H54 (cell line): ENCODE results near the gene USP10.

Source experiments
- DNase-seq: peaks from one replicate; pipeline ENCODE4 v3.0.0; 2011; ENCODE audit warnings: low spot score, mixed read lengths; ENCODE audit not compliant: insufficient read length
- FAIRE-seq: peaks from 3 replicates; lab custom pipeline; 2011; peaks lifted over from hg19 to GRCh38; lab: Jason Lieb, UNC
- POLR2A ChIP-seq: IDR thresholded peaks from 2 replicates; pipeline ENCODE4 v1.6.1; 2011; ENCODE audit warnings: low read depth, mild to moderate bottlenecking, low read length

USP10 gene

DNA sequence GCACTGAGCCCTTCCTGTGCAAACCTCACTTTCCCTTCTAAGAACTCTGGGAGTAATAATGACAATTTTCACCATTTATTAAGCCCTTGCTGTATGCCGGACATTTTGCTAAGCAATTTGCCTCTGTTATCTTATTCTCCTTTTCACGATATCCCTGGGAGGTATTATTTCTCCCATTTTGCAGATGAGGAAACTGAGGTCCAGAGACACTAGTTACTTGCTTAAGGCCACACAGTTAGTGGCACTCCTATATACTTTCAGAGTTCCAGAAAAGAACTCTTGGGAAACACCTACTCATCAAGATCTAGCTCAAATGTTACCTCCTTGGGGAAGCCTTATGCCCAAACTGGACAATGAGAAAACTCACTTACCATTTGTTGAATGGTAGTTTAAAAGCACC is 4.8 kb upstream of the USP10 start:
- TF ChIP-seq POLR2A = no peak
- no peak for DNase-seq
- no peak for FAIRE-seq

DNA sequence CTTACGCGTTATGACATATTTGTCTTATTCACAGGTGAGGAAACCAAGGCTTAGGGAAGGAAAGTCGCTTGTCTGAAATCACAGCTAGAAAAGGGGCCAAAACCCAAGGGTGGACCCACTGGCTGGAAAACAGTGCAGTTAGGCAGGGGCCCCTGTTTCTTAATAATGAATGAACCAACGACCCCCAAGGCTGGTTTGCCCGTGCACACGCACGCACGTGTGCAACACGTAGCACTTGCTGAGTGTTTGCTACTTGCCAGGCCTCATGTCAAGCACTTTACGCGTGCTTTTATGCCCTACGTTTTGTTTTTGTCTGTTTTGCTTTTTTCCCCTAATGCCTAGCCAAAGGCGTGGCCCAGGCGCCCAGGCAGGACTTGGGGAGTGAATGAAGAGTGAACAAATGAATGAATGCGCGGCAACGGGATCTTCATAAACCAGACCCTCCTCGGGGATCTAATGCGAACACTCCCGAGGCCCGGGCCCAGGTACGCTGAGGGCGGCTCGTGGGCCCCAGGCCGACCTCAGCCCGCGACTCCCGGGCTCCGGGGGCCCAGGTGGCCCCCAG is 571 bp upstream of the USP10 start:
- FAIRE-seq (no peak), DNase-seq (no peak)
- TF ChIP-seq POLR2A = no peak

DNA sequence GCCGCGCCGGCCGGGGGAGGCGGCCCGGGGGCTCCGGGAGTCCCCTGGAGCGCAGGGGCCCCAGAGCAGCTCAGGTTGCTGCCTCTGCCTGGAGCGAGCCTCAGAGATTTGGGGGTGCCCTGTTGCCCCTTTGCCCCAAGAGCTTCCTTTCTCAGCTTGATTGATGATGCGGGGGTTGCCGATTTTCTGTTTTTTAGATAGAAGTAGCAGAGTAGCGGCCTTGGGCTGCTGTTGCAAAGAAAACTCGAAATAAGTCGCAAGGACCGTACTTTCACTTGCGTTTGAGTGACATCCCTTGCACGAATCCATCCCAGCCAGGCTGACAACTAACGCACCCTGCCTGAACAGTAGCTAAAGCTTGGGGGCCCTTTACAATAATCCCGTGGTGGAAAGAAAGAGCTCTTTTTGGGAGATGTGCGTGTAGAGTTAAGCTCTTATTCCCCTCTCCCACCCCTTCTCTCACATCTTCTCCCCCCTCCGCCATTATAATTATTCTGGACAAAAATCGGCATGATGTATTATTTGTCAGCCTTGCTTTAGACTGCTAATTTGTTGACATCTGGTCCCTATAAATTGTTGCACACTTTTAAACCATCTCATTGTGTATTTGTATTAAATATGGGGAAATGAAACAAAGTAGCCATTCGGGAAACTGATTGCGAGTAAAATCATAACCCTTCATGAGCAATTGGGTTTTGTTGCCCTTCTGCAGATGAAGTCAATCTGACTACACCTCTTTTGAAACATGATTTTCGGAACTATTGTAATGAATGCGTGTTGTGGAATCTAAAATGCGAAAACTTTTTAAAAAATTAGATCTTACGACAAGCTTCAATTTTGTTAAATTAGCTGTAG is 873 bp downstream of the USP10 start:
- no peak for TF ChIP-seq POLR2A
- DNase-seq (no peak), FAIRE-seq (no peak)

DNA sequence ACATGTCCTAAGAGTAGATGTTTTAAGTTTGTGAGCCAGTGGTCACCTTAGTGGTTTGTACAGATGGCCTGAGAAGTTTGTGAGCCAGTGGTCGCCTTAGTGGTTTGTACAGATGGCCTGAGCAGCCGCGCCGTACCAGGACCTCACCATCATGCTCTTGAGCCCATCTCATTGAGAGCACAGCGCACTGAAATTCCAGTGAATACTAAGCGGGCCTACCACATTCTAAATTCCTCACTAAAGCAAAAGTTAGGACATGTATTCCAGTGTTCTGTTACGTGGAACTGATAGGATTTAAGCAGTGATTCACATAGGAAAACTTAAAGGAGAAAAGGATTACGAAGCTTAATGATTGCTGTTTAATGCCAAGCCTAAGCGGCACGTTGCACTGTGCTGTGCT is 3.9 kb downstream of the USP10 start:
- FAIRE-seq = no peak
- no peak for TF ChIP-seq POLR2A
- no peak for DNase-seq

DNA sequence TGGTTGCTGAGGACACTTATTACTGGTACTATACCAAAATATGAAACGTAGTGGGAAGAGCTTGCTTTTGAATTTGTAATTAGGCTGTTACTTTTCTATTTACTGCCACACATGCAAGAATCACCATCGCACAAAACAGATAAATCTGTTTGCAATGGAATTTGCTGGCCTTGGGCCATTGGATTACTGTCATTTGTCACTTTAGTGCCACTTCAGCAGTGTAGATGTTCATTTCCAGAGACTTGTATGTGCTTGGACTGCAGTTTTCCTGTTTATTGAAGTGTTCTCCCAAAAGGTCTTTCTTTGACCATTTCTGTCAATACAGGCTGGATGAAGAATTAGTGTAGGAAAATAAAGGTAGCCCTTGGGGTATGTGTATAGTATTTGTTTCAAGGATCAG is 4.5 kb downstream of the USP10 start:
- FAIRE-seq = no peak
- DNase-seq = no peak
- TF ChIP-seq POLR2A = no peak

DNA sequence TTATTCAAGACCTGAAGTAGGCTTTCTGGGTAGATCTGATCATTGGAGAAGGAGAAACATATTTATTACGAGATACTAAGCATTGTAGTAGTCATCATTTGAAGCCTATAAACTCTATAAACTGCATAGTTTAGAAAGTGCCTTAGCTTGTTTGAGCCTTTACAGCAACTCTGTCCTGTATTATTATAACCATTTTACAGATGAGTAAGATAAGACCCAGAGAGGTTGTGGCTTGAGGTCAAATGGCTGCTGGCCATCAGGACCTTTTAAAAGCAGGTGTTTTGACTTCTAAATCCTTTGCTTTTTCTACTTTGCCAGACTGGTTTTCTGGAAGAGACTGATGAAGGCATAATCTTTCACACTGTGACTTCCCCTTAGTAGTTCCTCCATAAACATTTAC is 7.1 kb downstream of the USP10 start:
- no peak for FAIRE-seq

DNA sequence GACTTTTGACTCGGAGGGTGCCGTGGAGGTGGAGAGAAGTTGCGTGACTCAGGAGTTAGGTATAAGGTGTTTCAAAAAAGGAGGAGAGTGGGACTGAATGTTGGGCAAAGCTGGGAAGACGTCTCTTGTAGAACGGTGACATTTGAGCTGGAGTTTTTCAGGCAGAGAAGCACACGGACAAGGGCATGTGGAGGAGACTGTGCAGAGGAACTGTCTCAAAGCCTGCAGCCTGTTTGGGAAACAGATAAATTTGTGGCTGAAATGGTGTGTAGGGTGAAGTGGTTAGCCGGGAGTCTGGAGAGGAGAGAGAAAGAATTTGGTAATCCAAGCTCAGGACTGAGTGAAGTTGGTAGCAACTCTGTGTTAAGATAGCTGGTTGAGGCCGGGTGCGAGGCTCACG is 9.8 kb downstream of the USP10 start:
- TF ChIP-seq POLR2A = no peak
- FAIRE-seq = no peak
- no peak for DNase-seq

More for the DNA sequence above, 7.1 kb downstream of the USP10 start:
- TF ChIP-seq POLR2A = no peak
- DNase-seq = no peak

DNA sequence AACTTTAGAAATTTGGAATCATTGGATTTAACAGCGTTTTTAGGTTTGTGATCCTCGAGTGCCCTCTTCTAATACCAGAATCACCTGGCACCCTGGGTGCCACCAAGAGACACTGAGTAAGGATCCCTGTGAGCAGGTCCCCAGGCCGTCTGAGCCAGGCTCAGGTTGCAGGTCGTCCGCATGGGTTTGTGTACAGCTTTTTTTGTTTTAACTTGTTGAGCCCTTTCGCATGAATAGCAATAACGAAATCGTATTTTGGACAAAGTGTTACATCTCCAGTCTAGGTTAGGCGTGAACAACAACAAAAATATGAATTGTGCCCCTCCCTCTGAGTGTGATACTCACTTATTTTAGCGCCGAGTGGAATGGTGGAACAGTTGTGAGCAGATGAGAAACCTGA is 10.9 kb downstream of the USP10 start:
- FAIRE-seq (no peak), DNase-seq (no peak)

DNA sequence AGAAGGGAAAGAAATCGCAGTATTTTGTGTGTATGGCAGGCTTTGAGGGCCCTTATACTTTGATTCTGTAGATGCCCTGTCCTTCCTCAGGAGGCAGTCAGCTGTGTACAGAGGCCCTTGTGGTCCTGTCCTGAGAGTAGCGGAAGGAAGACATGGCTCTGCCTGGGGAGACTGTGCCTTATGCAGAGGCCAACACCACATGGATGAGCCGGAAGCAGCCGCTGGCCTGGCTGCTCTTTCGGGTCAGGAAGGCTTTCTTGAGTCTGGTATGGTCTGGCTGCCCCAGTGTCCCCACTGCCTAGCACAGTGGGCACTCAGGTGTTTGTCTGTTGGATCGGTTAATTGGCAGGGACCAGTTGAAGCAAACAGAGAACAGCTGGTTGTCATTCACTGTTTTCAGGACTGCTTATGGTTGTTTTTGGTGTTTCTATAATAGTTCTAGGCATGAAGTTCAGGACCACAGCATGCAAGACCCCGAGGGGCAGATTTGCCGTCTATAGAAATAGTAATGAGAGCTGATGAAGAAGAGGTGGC is 12.4 kb downstream of the USP10 start:
- DNase-seq = no peak
- no peak for TF ChIP-seq POLR2A
- FAIRE-seq = no peak

More for the DNA sequence above, 10.9 kb downstream of the USP10 start:
- TF ChIP-seq POLR2A = no peak

DNA sequence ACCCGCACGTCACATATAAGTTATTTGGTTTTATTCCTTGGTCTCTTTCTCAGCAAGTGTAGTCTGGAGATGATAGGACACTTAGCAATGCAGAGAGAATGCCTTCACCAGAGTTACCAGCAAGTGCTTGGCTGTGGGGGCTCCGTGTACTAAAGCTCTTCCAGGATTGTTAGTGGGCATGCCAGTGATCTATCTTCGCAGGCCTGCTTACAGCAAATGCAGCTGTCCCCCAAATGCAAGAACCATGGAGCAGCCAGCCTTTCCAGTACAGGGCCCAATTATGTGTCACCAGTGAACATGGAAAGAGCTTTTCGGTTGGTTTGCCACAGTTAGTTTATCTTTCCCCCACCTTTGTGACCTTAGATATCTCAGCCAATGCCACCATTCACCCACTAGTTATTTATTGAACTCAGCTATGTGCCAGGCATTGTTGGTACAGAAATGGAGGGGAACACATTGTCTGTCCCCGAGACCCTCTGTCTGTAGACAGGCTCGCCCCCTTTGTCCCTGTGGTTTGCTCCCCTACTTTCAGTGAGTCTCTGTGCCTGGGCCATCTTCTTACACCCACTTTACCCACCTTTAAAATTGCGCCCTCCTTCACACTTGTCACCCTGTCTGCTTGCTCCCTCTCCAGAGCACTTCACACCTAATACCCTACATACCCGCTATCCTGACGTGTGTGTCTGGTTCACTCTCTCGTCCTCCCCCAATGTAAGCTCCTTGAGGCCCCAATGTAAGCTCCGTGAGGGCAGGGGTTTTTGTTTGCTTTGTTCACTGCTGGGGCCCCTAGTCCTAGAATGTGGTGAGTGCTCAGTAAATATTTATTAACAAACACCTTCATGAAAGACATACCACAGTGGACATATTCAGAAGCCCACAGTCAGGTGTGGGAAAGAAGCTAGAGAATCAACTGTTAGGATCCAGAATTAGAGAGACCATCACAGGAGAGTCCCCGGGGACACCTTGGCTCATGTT is 13.3 kb downstream of the USP10 start:
- DNase-seq (no peak), FAIRE-seq (no peak)
- no peak for TF ChIP-seq POLR2A

DNA sequence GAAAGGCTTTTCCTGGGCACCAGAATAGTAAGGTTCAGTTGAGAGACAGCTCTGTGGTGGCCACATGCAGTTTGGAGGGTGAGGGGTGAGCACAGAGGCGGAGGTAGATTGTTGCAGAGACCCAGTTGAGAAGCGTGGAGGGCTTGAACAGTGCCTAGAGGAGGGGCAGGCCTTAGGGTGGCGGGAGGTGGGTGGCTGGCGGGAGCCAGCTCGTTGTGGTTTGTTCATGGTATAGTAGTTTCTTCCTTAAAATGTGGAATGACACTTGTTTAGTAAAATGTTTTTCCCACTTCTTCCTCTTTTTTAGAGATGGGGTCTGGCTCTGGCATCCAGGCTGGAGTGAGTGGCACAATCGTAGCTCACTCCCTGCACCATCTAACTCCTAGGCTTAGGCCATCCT is 14.2 kb downstream of the USP10 start:
- no peak for DNase-seq
- no peak for TF ChIP-seq POLR2A
- no peak for FAIRE-seq

DNA sequence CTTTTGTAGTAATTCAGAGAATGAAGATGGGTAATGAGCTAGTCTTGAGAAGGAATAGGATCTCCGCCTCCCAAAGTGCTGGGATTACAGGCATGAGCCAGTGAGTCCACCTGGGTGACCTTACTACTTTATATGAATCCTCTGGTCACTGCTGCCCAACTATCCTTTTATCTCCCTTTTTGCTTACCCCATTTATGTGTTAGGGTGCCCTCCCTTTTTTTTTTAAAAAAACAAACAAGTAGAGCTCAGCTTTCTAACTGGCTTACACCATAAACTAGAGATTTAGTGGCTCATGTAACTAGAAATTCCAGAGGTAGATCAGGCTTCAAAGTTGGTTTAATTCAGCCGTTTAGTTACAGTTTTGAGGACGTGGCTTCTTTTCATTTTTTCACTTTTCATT is 15.6 kb downstream of the USP10 start:
- TF ChIP-seq POLR2A = no peak
- FAIRE-seq = no peak
- DNase-seq = no peak

DNA sequence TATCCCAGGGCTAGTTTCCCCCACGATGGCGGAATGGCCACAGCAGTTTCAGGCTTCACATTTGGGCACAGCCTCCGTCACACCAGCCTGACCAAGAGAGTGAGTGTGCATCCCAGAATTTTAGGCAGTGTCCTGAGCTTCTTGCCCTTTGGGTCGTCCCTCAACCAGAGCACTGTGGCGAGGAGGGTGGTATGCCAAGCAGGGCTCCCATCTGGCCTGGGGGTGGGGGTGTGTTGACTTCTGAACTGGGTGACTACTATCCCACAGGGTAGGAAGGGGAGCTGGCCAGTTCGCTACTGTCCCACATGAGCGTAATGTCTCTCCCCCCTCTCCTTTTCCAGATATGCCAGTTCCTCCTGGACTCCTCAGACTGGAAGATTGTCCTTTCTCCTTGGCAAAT is 16.1 kb downstream of the USP10 start:
- DNase-seq (no peak), FAIRE-seq (no peak)
- TF ChIP-seq POLR2A = no peak

DNA sequence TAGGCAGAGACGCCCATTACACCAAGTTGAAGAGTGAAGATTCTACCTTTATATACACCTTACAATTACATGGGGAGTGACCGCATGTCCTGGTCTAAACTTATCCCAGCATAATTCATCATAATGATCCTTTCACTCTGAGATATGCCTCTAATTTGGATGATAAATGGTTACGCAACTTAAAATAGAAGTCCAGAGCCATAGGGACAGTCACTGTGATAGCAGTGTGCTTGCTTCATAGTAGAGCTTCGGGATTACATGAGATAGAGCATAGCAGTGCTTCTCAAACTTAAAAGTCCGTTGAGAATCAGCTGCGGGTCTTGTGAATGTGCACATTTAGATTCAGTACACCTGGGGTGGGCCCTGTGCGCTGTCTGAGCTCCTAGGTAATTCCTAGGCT is 16.9 kb downstream of the USP10 start:
- DNase-seq (no peak), FAIRE-seq (no peak)
- no peak for TF ChIP-seq POLR2A
